HG02642 (cell line): ENCODE data around the gene PAXIP1.

Experiments
- ATAC-seq: cut with Tn5 transposase; IDR thresholded peaks from one replicate; pipeline ENCODE4 v1.9.1; 2021; ENCODE audit warnings: mild to moderate bottlenecking; ENCODE audit not compliant: unreplicated experiment, poor library complexity

PAXIP1 gene

GRCh38 chr7:154896076-154896475 lies 106.8 kb downstream of the PAXIP1 start:
- ATAC-seq: no peak
